ENCODE measurements around the gene MYO3B.
A peak's percentile ranks its signal among the peaks of the same experiment; 100 is the strongest.

Gene MYO3B

GRCh38 chr2:170394641-170395387 lies 216.9 kb downstream of the MYO3B start:
- TF ChIP-seq TEAD4 (IDR thresholded peaks at IDR 0.05), result no peak
- TF ChIP-seq FOXM1 (IDR thresholded peaks at IDR 0.05; ENCODE audit: borderline replicate concordance, low read depth), result no peak
- no peak for TF ChIP-seq YY1 (IDR thresholded peaks at IDR 0.05; ENCODE audit: low read depth)
- TF ChIP-seq, protein P1, sequence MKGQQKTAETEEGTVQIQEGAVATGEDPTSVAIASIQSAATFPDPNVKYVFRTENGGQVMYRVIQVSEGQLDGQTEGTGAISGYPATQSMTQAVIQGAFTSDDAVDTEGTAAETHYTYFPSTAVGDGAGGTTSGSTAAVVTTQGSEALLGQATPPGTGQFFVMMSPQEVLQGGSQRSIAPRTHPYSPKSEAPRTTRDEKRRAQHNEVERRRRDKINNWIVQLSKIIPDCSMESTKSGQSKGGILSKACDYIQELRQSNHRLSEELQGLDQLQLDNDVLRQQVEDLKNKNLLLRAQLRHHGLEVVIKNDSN (IDR thresholded peaks at IDR 0.05), result no peak
- no peak for TF ChIP-seq TAF1 (IDR thresholded peaks at IDR 0.05; ENCODE audit: low read depth)
- no peak for TF ChIP-seq MAX (IDR thresholded peaks at IDR 0.05)
- no peak for TF ChIP-seq NFIC (IDR thresholded peaks at IDR 0.05)

DNA sequence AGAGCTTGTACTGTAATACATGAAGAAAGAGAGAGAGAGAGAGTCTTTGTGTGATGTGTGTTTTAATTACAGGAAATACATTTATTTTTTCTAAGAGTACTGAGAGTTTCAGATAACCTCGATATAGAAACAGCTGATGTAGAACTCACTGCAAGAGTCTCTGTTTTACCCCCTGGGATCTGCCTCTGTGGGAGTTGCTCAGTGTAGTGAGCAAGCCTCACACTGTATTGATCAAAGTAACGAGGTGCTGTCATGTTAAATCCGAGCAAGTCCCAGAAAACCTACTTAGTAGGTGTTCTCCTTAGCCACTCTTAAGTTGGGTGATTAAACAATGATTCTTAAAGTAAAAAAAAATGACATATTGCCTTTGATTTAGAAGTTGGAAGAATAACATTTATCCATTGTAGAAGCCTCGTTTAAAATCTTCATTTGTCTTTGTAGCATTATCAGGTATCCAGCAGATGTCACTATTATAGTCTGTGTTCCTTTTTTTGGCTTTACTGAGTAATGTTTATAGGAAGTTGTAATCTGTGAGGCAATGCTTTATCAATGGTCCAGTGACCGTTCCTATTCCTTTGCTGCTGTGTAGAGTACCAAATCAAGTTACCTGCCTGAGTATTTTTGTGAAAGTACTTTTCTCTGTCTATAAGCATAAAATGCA lies 219.0 kb downstream of the MYO3B start:
- no peak for TF ChIP-seq NFIC (IDR thresholded peaks at IDR 0.05)
- TF ChIP-seq RAD21 (IDR thresholded peaks at IDR 0.05; ENCODE audit: low read depth), result peak; percentile 17; the same call in 1 of the 2 replicates

DNA sequence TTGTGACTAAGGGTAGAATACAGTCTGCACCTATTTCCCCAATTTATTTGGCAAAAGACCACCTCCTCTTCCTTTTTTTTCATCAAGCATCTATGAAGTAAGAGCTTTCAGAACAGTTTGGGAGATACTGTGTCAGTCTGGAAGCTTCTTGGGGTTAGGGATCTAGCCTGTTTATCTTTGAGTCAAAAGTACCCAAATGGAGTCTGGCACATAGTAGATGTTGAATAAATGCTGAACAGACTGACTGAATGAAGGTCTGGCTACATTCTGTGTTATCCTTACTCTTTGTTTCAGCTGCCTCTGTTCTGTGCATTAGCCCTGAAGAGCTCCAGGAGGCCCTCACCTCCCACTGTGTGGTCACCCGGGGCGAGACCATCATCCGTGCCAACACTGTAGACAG lies 223.2 kb downstream of the MYO3B start:
- TF ChIP-seq CEBPB (IDR thresholded peaks at IDR 0.05), result no peak
- TF ChIP-seq NFIC (IDR thresholded peaks at IDR 0.05), result no peak
- TF ChIP-seq TCF12 (IDR thresholded peaks at IDR 0.05; ENCODE audit: low read depth), result no peak
- no peak for TF ChIP-seq ZBTB7A (IDR thresholded peaks at IDR 0.05; ENCODE audit: low read depth)
- TF ChIP-seq FOXM1 (IDR thresholded peaks at IDR 0.05; ENCODE audit: borderline replicate concordance, low read depth), result no peak
- TF ChIP-seq TAF1 (IDR thresholded peaks at IDR 0.05; ENCODE audit: low read depth), result no peak
- TF ChIP-seq EGR1 (IDR thresholded peaks at IDR 0.05), result no peak
- no peak for TF ChIP-seq REST (IDR thresholded peaks at IDR 0.05; ENCODE audit: low read depth)
- TF ChIP-seq TEAD4 (IDR thresholded peaks at IDR 0.05), result no peak

- TF ChIP-seq TAF1 (IDR thresholded peaks at IDR 0.05; ENCODE audit: low read depth), result no peak
- TF ChIP-seq TCF12 (IDR thresholded peaks at IDR 0.05; ENCODE audit: low read depth), result no peak
- no peak for TF ChIP-seq EGR1 (IDR thresholded peaks at IDR 0.05)
Observed at GRCh38 chr2:170404846-170405245, 226.9 kb downstream of the MYO3B start.

GRCh38 chr2:170405326-170405725 lies 227.4 kb downstream of the MYO3B start:
- no peak for TF ChIP-seq RAD21 (IDR thresholded peaks at IDR 0.05; ENCODE audit: low read depth)
- TF ChIP-seq REST (IDR thresholded peaks at IDR 0.05; ENCODE audit: low read depth), result no peak
- TF ChIP-seq FOXM1 (IDR thresholded peaks at IDR 0.05; ENCODE audit: borderline replicate concordance, low read depth), result no peak
- TF ChIP-seq CEBPB (IDR thresholded peaks at IDR 0.05), result no peak
- TF ChIP-seq, protein P1 (IDR thresholded peaks at IDR 0.05), result no peak
- no peak for TF ChIP-seq MAX (IDR thresholded peaks at IDR 0.05)
- TF ChIP-seq EGR1 (IDR thresholded peaks at IDR 0.05), result no peak
- no peak for TF ChIP-seq TCF12 (IDR thresholded peaks at IDR 0.05; ENCODE audit: low read depth)
- TF ChIP-seq YY1 (IDR thresholded peaks at IDR 0.05; ENCODE audit: low read depth), result no peak
- TF ChIP-seq EP300 (IDR thresholded peaks at IDR 0.05; ENCODE audit: borderline replicate concordance), result no peak
- no peak for TF ChIP-seq ZBTB7A (IDR thresholded peaks at IDR 0.05; ENCODE audit: low read depth)
- no peak for TF ChIP-seq CREB1 (IDR thresholded peaks at IDR 0.05; ENCODE audit: low read depth)
- TF ChIP-seq TAF1 (IDR thresholded peaks at IDR 0.05; ENCODE audit: low read depth), result no peak

GRCh38 chr2:170408461-170409163 lies 230.7 kb downstream of the MYO3B start:
- TF ChIP-seq CREB1 (IDR thresholded peaks at IDR 0.05; ENCODE audit: low read depth), result no peak
- no peak for TF ChIP-seq EP300 (IDR thresholded peaks at IDR 0.05; ENCODE audit: borderline replicate concordance)
- no peak for TF ChIP-seq NFIC (IDR thresholded peaks at IDR 0.05)
- TF ChIP-seq TCF12 (IDR thresholded peaks at IDR 0.05; ENCODE audit: low read depth), result no peak
- TF ChIP-seq ZBTB7A (IDR thresholded peaks at IDR 0.05; ENCODE audit: low read depth), result no peak
- TF ChIP-seq FOXM1 (IDR thresholded peaks at IDR 0.05; ENCODE audit: borderline replicate concordance, low read depth), result no peak
- no peak for TF ChIP-seq TEAD4 (IDR thresholded peaks at IDR 0.05)
- TF ChIP-seq YY1 (IDR thresholded peaks at IDR 0.05; ENCODE audit: low read depth), result no peak
- TF ChIP-seq MAX (IDR thresholded peaks at IDR 0.05), result no peak
- TF ChIP-seq EGR1 (IDR thresholded peaks at IDR 0.05), result no peak
- no peak for TF ChIP-seq CEBPB (IDR thresholded peaks at IDR 0.05)
- TF ChIP-seq, protein P1 (IDR thresholded peaks at IDR 0.05), result no peak
- no peak for TF ChIP-seq RAD21 (IDR thresholded peaks at IDR 0.05; ENCODE audit: low read depth)
- TF ChIP-seq TAF1 (IDR thresholded peaks at IDR 0.05; ENCODE audit: low read depth), result no peak
- no peak for TF ChIP-seq REST (IDR thresholded peaks at IDR 0.05; ENCODE audit: low read depth)
